HepG2 (cell line): ENCODE measurements around the gene PPY. TPM values are rescaled to one million over a fixed set of nuclear protein-coding genes. Genes with fewer than 3 reads are reported as not detected.

ENCODE experiments used
- ATAC-seq: fragments of 200-7000 bp; cut with Tn5 transposase; 3 replicates; pipeline ENCODE4 v1.9.1; 2020; ENCODE audit warnings: mild to moderate bottlenecking, moderate library complexity
- BruUV-seq: library from RNA; stranded (reverse); fragments of 400-500 nt; replicated peaks from 2 replicates; lab custom pipeline; 2021; lab: Mats Ljungman, UMichigan
- CTCF ChIA-PET: fragments of 300-600 bp; formaldehyde crosslinking; extraction: SDS; loops from one replicate; lab custom pipeline; 2021; ENCODE audit warnings: low total read pairs, inconsistent platforms, low intra/inter-chr PET ratio; lab: Yijun Ruan, JAX
- POLR2A ChIA-PET: fragments of 350-600 bp; sonication (Branson Sonifier 250); formaldehyde crosslinking; loops from one replicate; lab custom pipeline; 2020; ENCODE audit warnings: antibody characterized with exemption, inconsistent platforms; lab: Yijun Ruan, JAX
- DNase-seq: peaks from one replicate; pipeline ENCODE4 v3.0.0-alpha.2; 2015; ENCODE audit warnings: low spot score
- FAIRE-seq: peaks from 3 replicates; lab custom pipeline; 2011; peaks lifted over from hg19 to GRCh38; lab: Jason Lieb, UNC
- H2AFZ ChIP-seq: one replicate; pipeline ENCODE4 v1.6.1; 2011; ENCODE audit warnings: low read length, inconsistent platforms
- H3K27ac ChIP-seq: fragments of 300-600 bp; 3 replicates; pipeline ENCODE4 v1.8.0; 2011; ENCODE audit warnings: mixed run types, mild to moderate bottlenecking, mixed read lengths, low read length, inconsistent platforms; ENCODE audit not compliant: insufficient read depth; ENCODE audit errors: extremely low read length
- H3K27me3 ChIP-seq, 2 experiments: fragments of 200-600 bp in 1 of 2; 2 replicates in 1 of 2; 3 replicates in 1 of 2; pipeline versions ENCODE4 v1.6.0 to v1.8.0; 2011; ENCODE audit warnings: low read length in 2 of 2, mild to moderate bottlenecking in 2 of 2, moderate library complexity in 2 of 2, inconsistent platforms in 1 of 2; ENCODE audit not compliant: insufficient read depth in 2 of 2, control insufficient read depth in 1 of 2
- H3K36me3 ChIP-seq, 2 experiments: fragments of 200-600 bp in 1 of 2; replicated peaks in 1 of 2; 2 replicates in 1 of 2; 3 replicates in 1 of 2; pipeline versions ENCODE4 v1.5.1 to v1.8.0; 2011; ENCODE audit warnings: low read length in 2 of 2, inconsistent platforms in 1 of 2; ENCODE audit not compliant: insufficient read depth in 2 of 2, control insufficient read depth in 1 of 2
- H3K4me1 ChIP-seq: 2 replicates; pipeline ENCODE4 v1.5.1; 2012; ENCODE audit warnings: low read length, inconsistent platforms; ENCODE audit not compliant: insufficient read depth
- H3K4me2 ChIP-seq: 2 replicates; pipeline ENCODE4 v1.6.0; 2011; ENCODE audit warnings: low read depth, low read length, inconsistent platforms
- H3K4me3 ChIP-seq, 3 experiments: fragments of 200-600 bp in 1 of 3; sonication (generic), shearing (Covaris generic) in 1 of 3; replicated peaks in 1 of 3; 2 replicates each; pipeline ENCODE4 v1.5.1; 2011 to 2016; ENCODE audit warnings: low read length in 3 of 3, inconsistent platforms in 2 of 3, low read depth in 2 of 3, mild to moderate bottlenecking in 2 of 3, control low read depth in 1 of 3, mixed read lengths in 1 of 3; ENCODE audit not compliant: insufficient read depth in 1 of 3
- H3K79me2 ChIP-seq: one replicate; pipeline ENCODE4 v1.6.1; 2011; ENCODE audit warnings: low read length, inconsistent platforms; ENCODE audit not compliant: insufficient read depth
- H3K9ac ChIP-seq: 2 replicates; pipeline ENCODE4 v1.6.0; 2011; ENCODE audit warnings: mild to moderate bottlenecking, low read depth, low read length, inconsistent platforms; ENCODE audit not compliant: insufficient read depth
- H3K9me3 ChIP-seq: 2 replicates; pipeline ENCODE4 v1.5.1; 2012; ENCODE audit warnings: mild to moderate bottlenecking, low read length
- H4K20me1 ChIP-seq: 2 replicates; pipeline ENCODE4 v1.6.0; 2011; ENCODE audit warnings: inconsistent platforms, mild to moderate bottlenecking, low read length, moderate library complexity; ENCODE audit not compliant: insufficient read depth
- CCAR2 ChIP-seq: fragments of 200-400 bp; formaldehyde crosslinking; optimal IDR thresholded peaks from 2 replicates; pipeline ENCODE3; 2018; ENCODE audit warnings: low read depth, mild to moderate bottlenecking, low read length, moderate library complexity
- CREM ChIP-seq, 2 experiments: sonication (generic) in 1 of 2; formaldehyde crosslinking in 1 of 2; IDR thresholded peaks; 2 replicates each; pipeline versions ENCODE4 v1.4.0 to v1.6.1; 2016 to 2020; ENCODE audit warnings: antibody characterized with exemption in 1 of 2, mild to moderate bottlenecking in 1 of 2, missing genetic modification reagents in 1 of 2
- MYC ChIP-seq: sonication (generic); formaldehyde crosslinking; IDR thresholded peaks from 2 replicates; pipeline ENCODE4 v1.9.0; 2021; ENCODE audit warnings: missing genetic modification reagents, borderline replicate concordance
- NAIF1 ChIP-seq: sonication (generic); formaldehyde crosslinking; IDR thresholded peaks from 2 replicates; pipeline ENCODE4 v1.5.0; 2020; ENCODE audit warnings: mild to moderate bottlenecking, missing genetic modification reagents, borderline replicate concordance
- NFIC ChIP-seq: IDR thresholded peaks from 2 replicates; pipeline ENCODE4 v1.6.1; 2012; ENCODE audit warnings: mild to moderate bottlenecking, low read length, inconsistent platforms
- NFRKB ChIP-seq: fragments of 450-650 bp; IDR thresholded peaks from 2 replicates; pipeline ENCODE4 v1.6.1; 2017
- PAF1 ChIP-seq: IDR thresholded peaks from 2 replicates; pipeline ENCODE4 v1.6.1; 2016; ENCODE audit warnings: missing genetic modification reagents, missing compliant biosample characterization
- RARA ChIP-seq: IDR thresholded peaks from 2 replicates; pipeline ENCODE4 v1.6.1; 2016; ENCODE audit warnings: missing genetic modification reagents, missing compliant biosample characterization
- THAP7 ChIP-seq: sonication (generic); formaldehyde crosslinking; IDR thresholded peaks from 2 replicates; pipeline ENCODE4 v1.8.1; 2023; ENCODE audit warnings: mild to moderate bottlenecking, missing genetic modification reagents
- ZNF446 ChIP-seq: sonication (generic); formaldehyde crosslinking; IDR thresholded peaks from 2 replicates; pipeline ENCODE4 v1.5.0; 2020; ENCODE audit warnings: mild to moderate bottlenecking, missing genetic modification reagents
- WGBS: methylation state at CpG from one replicate; pipeline ENCODE4 v1.1.6; 2017; ENCODE audit warnings: low lambda C conversion rate; 5-methylcytosine and 5-hydroxymethylcytosine counted together
- in situ Hi-C: cut with HindIII; loops from 2 replicates; pipeline ENCODE4 v1.10.0; 2017; ENCODE audit warnings: low pct_unique_long_range_greater_than_20kb; ENCODE audit not compliant: extremely low pct_ligation_motif_present
- intact Hi-C: fragments of 100-400 bp; cut with micrococcal nuclease; formaldehyde crosslinking; loops from one replicate; pipeline ENCODE4 v1.10.0; 2022; ENCODE audit not compliant: unreplicated experiment
- polyA plus RNA-seq, 8 experiments: library from polyadenylated mRNA; depleted of rRNA in 3 of 8; stranded (reverse) in 7 of 8; unstranded in 1 of 8; fragments of >200 nt; fragmentation: Illumina TruSeq in 4 of 8; extraction: Trizol in 4 of 8; gene quantifications; 2 replicates each; pipeline versions ENCODE4 v1.2.1 to v1.2.3, GENCODE V29; 2011 to 2016; ENCODE audit warnings: low read depth in 4 of 8, missing spikeins in 1 of 8, mixed read lengths in 1 of 8; ENCODE audit not compliant: insufficient read depth in 1 of 8
- total RNA-seq, 5 experiments: library from RNA; depleted of rRNA; stranded (reverse); fragments of >200 nt; fragmentation: Illumina TruSeq; extraction: Trizol; gene quantifications; 2 replicates each; pipeline ENCODE4 v1.2.3, GENCODE V29; 2016; ENCODE audit warnings: low read depth in 1 of 5
- TF ChIP-seq, protein P1 (sequence below): conservative IDR thresholded peaks from 2 replicates; pipeline ENCODE4 v1.6.1; 2018; ENCODE audit warnings: missing genetic modification reagents
- TF ChIP-seq, protein P2 (sequence below): sonication (generic); formaldehyde crosslinking; conservative IDR thresholded peaks from 2 replicates; pipeline ENCODE4 v1.4.0; 2020; ENCODE audit warnings: missing genetic modification reagents
- TF ChIP-seq, protein P3 (sequence below): sonication (generic); formaldehyde crosslinking; IDR thresholded peaks from 2 replicates; pipeline ENCODE4 v1.4.0; 2020; ENCODE audit warnings: mild to moderate bottlenecking, missing genetic modification reagents
- TF ChIP-seq, protein P4 (sequence below): IDR thresholded peaks from 2 replicates; pipeline ENCODE4 v1.6.1; 2016; ENCODE audit warnings: low read depth, control low read depth

The PPY gene
- total and polyA plus RNA-seq, 2 of the 13 experiments (the other 11 are each of a cell fraction or from before 2014, with no cell fraction given), result not detected

GRCh38 chr17:43975898-43976297, 33.6 kb upstream of the PPY start:
- in situ Hi-C loops, result no loop called here

More at GRCh38 chr17:43975898-43976297, 33.6 kb upstream of the PPY start:
- no TSS peak for BruUV-seq
- WGBS, result 88% methylated on average over 27 of the region's 27 CpGs
- ATAC-seq (no peak), DNase-seq (no peak), FAIRE-seq (no peak)
- Histone ChIP-seq H3K4me2 (no peak overlapping the region), H3K4me1 (peaks cover 51% of the 10 kb centered on the region), H3K36me3 (no peaks in the 10 kb centered on the region), H3K9ac (no peak overlapping the region), H3K27me3 (peaks cover 5 to 51% of the 10 kb centered on the region in 2 experiments; a peak in 4 of 5 replicates), H3K4me3 (no peak overlapping the region), H3K9me3 (no peaks in the 10 kb centered on the region), H4K20me1 (no peaks in the 10 kb centered on the region), H3K79me2 (no peaks in the 10 kb centered on the region), H2AFZ (no peak overlapping the region), H3K27ac (no peak overlapping the region)
- ChIA-PET CTCF (no interaction called here), POLR2A (no interaction called here)
- no peak for TF ChIP-seq PAF1 (CRISPR knock-in tag)
- TF ChIP-seq MYC (CRISPR knock-in tag), result no peak
- no peak for TF ChIP-seq CREM (IDR thresholded peaks at IDR 0.05)
- no peak for TF ChIP-seq CREM (CRISPR knock-in tag; IDR thresholded peaks at IDR 0.05)
- no peak for TF ChIP-seq ZNF446 (CRISPR knock-in tag)
- TF ChIP-seq, protein P1, sequence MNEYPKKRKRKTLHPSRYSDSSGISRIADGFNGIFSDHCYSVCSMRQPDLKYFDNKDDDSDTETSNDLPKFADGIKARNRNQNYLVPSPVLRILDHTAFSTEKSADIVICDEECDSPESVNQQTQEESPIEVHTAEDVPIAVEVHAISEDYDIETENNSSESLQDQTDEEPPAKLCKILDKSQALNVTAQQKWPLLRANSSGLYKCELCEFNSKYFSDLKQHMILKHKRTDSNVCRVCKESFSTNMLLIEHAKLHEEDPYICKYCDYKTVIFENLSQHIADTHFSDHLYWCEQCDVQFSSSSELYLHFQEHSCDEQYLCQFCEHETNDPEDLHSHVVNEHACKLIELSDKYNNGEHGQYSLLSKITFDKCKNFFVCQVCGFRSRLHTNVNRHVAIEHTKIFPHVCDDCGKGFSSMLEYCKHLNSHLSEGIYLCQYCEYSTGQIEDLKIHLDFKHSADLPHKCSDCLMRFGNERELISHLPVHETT (CRISPR knock-in tag), result no peak
- TF ChIP-seq, protein P2, sequence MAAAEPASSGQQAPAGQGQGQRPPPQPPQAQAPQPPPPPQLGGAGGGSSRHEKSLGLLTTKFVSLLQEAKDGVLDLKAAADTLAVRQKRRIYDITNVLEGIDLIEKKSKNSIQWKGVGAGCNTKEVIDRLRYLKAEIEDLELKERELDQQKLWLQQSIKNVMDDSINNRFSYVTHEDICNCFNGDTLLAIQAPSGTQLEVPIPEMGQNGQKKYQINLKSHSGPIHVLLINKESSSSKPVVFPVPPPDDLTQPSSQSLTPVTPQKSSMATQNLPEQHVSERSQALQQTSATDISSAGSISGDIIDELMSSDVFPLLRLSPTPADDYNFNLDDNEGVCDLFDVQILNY (CRISPR knock-in tag), result no peak
- no peak for TF ChIP-seq THAP7
- TF ChIP-seq NAIF1 (CRISPR knock-in tag), result no peak
- no peak for TF ChIP-seq NFRKB
- no peak for TF ChIP-seq NFIC
- TF ChIP-seq CCAR2, result no peak
- TF ChIP-seq, protein P3, sequence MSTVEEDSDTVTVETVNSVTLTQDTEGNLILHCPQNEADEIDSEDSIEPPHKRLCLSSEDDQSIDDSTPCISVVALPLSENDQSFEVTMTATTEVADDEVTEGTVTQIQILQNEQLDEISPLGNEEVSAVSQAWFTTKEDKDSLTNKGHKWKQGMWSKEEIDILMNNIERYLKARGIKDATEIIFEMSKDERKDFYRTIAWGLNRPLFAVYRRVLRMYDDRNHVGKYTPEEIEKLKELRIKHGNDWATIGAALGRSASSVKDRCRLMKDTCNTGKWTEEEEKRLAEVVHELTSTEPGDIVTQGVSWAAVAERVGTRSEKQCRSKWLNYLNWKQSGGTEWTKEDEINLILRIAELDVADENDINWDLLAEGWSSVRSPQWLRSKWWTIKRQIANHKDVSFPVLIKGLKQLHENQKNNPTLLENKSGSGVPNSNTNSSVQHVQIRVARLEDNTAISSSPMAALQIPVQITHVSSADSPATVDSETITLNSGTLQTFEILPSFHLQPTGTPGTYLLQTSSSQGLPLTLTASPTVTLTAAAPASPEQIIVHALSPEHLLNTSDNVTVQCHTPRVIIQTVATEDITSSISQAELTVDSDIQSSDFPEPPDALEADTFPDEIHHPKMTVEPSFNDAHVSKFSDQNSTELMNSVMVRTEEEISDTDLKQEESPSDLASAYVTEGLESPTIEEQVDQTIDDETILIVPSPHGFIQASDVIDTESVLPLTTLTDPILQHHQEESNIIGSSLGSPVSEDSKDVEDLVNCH (CRISPR knock-in tag), result no peak
- TF ChIP-seq, protein P4, sequence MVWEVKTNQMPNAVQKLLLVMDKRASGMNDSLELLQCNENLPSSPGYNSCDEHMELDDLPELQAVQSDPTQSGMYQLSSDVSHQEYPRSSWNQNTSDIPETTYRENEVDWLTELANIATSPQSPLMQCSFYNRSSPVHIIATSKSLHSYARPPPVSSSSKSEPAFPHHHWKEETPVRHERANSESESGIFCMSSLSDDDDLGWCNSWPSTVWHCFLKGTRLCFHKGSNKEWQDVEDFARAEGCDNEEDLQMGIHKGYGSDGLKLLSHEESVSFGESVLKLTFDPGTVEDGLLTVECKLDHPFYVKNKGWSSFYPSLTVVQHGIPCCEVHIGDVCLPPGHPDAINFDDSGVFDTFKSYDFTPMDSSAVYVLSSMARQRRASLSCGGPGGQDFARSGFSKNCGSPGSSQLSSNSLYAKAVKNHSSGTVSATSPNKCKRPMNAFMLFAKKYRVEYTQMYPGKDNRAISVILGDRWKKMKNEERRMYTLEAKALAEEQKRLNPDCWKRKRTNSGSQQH (CRISPR knock-in tag), result no peak
- no peak for TF ChIP-seq RARA (CRISPR knock-in tag)
- intact Hi-C loops, result no loop called here
